Esophagus squamous epithelium (tissue), 5 donors: Measurements from ENCODE around the gene CDK6. TPM values are rescaled to one million over a fixed set of nuclear protein-coding genes. Genes with fewer than 3 reads are reported as not detected.
A peak's percentile ranks its signal among the peaks of the same experiment; 100 is the strongest.

Source experiments
- DNase-seq: peaks from one replicate; lab custom pipeline; 2025; lab: John Stamatoyannopoulos, UW
- H3K27ac ChIP-seq, 4 donors: fragments of 200-600 bp; sonication (generic); one replicate each; pipeline ENCODE4 v1.5.1; 2016 to 2019; ENCODE audit warnings: mild to moderate bottlenecking in 1 of 4
- H3K27me3 ChIP-seq, 4 donors: fragments of 200-600 bp; sonication (generic); 1 replicate in 3 of 4; 2 replicates in 1 of 4; pipeline versions ENCODE4 v1.5.1 to v1.6.0; 2017 to 2021; ENCODE audit warnings: antibody characterized with exemption in 1 of 4
- H3K36me3 ChIP-seq, 3 donors: fragments of 200-600 bp; sonication (generic); one replicate each; pipeline ENCODE4 v1.5.1; 2016 to 2019
- H3K4me1 ChIP-seq, 3 donors: fragments of 200-600 bp; sonication (generic); one replicate each; pipeline ENCODE4 v1.5.1; 2017 to 2019
- H3K4me3 ChIP-seq, 4 donors: fragments of 200-600 bp; sonication (generic); 1 replicate in 3 of 4; 2 replicates in 1 of 4; pipeline ENCODE4 v1.5.1; 2016 to 2019; ENCODE audit warnings: mild to moderate bottlenecking in 2 of 4, moderate library complexity in 1 of 4
- H3K9me3 ChIP-seq, 3 donors: fragments of 200-600 bp; sonication (generic); one replicate each; pipeline ENCODE4 v1.5.1; 2016 to 2019
- CTCF ChIP-seq, 6 experiments: fragments of 450-650 bp in 4 of 6; fragments of 200-600 bp in 2 of 6; sonication (generic) in 2 of 6; IDR thresholded peaks; one replicate each; pipeline ENCODE4 v1.5.1; 2016 to 2019; ENCODE audit warnings: antibody characterized with exemption in 6 of 6, mild to moderate bottlenecking in 4 of 6, moderate library complexity in 4 of 6
- POLR2A ChIP-seq, 4 donors: fragments of 450-650 bp; IDR thresholded peaks; one replicate each; pipeline ENCODE4 v1.6.1; 2017; ENCODE audit warnings: antibody characterized with exemption in 4 of 4, mild to moderate bottlenecking in 4 of 4, moderate library complexity in 3 of 4
- WGBS, 2 donors: methylation state at CpG; one replicate each; pipeline ENCODE4 v1.1.5; 2018; 5-methylcytosine and 5-hydroxymethylcytosine counted together
- intact Hi-C: fragments of 100-400 bp; cut with DNase I; formaldehyde crosslinking; loops from one replicate; pipeline ENCODE4 v1.15.0; 2022
- total RNA-seq, 4 donors: library from RNA; depleted of rRNA; stranded (reverse); fragments of >200 nt; gene quantifications; one replicate each; pipeline ENCODE4 v1.1.0, GENCODE V29; 2016
- donor health status: DM: yes; HTN: yes; CAD: no.

The CDK6 gene
- total RNA-seq, 4 donors from 2014 or later: 15.6 to 59.2 (median 32.4) TPM

GRCh38 chr7:92645114-92646061 is 191.0 kb downstream of the CDK6 start:
- H3K4me1 ChIP-seq: peaks cover 0 to 52% (median 25%) of the 10 kb centered on the region in 3 donors
- TF ChIP-seq CTCF (IDR thresholded peaks at IDR 0.05) (no peak), POLR2A (IDR thresholded peaks at IDR 0.05) (no peak)
- intact Hi-C loops: no loop called here
- WGBS, 2 donors: 34 to 36% methylated on average over 10 to 11 of the region's 11 CpGs
- H3K27ac ChIP-seq: peak overlapping the region; percentile 65 to 75 (median 72)
- no peak overlapping the region for H3K4me3 ChIP-seq
- no peaks in the 10 kb centered on the region for H3K27me3 ChIP-seq
- no peaks in the 10 kb centered on the region for H3K36me3 ChIP-seq
- DNase-seq: no peak
- no peaks in the 10 kb centered on the region for H3K9me3 ChIP-seq

GRCh38 chr7:92644406-92645113 is 191.8 kb downstream of the CDK6 start:
- Histone ChIP-seq H3K9me3 (no peaks in the 10 kb centered on the region), H3K27me3 (no peaks in the 10 kb centered on the region), H3K27ac (peak overlapping the region; percentile 34 to 75 (median 68)), H3K36me3 (no peaks in the 10 kb centered on the region), H3K4me3 (no peak overlapping the region), H3K4me1 (peaks cover 0 to 52% (median 25%) of the 10 kb centered on the region in 3 donors)
- 77 to 84% methylated on average over 3 to 5 of the region's 6 CpGs for WGBS, 2 donors
- DNase-seq: no peak
- TF ChIP-seq CTCF (IDR thresholded peaks at IDR 0.05) (no peak), POLR2A (IDR thresholded peaks at IDR 0.05) (no peak)
- intact Hi-C loops: no loop called here

GRCh38 chr7:92643821-92644220 is 192.6 kb downstream of the CDK6 start:
- no peaks in the 10 kb centered on the region for H3K36me3 ChIP-seq
- H3K27ac ChIP-seq: peak overlapping the region in 1 of 4 donors; percentile 75
- H3K4me1 ChIP-seq: peaks cover 0 to 52% (median 25%) of the 10 kb centered on the region in 3 donors
- no peak overlapping the region for H3K4me3 ChIP-seq
- H3K27me3 ChIP-seq: no peaks in the 10 kb centered on the region
- 61 to 86% methylated on average over 2 of the region's 2 CpGs for WGBS, 2 donors
- no peak for DNase-seq
- no peaks in the 10 kb centered on the region for H3K9me3 ChIP-seq
- intact Hi-C loops: no loop called here
- TF ChIP-seq CTCF (IDR thresholded peaks at IDR 0.05) (no peak), POLR2A (IDR thresholded peaks at IDR 0.05) (no peak)

GRCh38 chr7:92641921-92642511 is 194.4 kb downstream of the CDK6 start:
- Histone ChIP-seq H3K27me3 (no peaks in the 10 kb centered on the region), H3K9me3 (no peaks in the 10 kb centered on the region), H3K36me3 (no peaks in the 10 kb centered on the region), H3K27ac (peak overlapping the region in 1 of 4 donors; percentile 32), H3K4me1 (peaks cover 0 to 45% (median 25%) of the 10 kb centered on the region in 3 donors), H3K4me3 (no peak overlapping the region)
- 56 to 78% methylated on average over 4 of the region's 4 CpGs for WGBS, 2 donors
- intact Hi-C loops: no loop called here
- TF ChIP-seq POLR2A (IDR thresholded peaks at IDR 0.05): no peak
- no peak for TF ChIP-seq CTCF (IDR thresholded peaks at IDR 0.05)
- DNase-seq: no peak
